GM19328 (cell line): ENCODE results near the gene CYP1A2.
"Not testable (repeated sequence)": the region's sequence is repeated elsewhere in the genome, so short reads cannot be mapped to it uniquely, and the experiment has no call there.

ENCODE experiments used
- ATAC-seq: cut with Tn5 transposase; IDR thresholded peaks from one replicate; pipeline ENCODE4 v1.9.1; 2021; ENCODE audit warnings: mild to moderate bottlenecking, moderate library complexity; ENCODE audit not compliant: unreplicated experiment

The CYP1A2 gene

DNA sequence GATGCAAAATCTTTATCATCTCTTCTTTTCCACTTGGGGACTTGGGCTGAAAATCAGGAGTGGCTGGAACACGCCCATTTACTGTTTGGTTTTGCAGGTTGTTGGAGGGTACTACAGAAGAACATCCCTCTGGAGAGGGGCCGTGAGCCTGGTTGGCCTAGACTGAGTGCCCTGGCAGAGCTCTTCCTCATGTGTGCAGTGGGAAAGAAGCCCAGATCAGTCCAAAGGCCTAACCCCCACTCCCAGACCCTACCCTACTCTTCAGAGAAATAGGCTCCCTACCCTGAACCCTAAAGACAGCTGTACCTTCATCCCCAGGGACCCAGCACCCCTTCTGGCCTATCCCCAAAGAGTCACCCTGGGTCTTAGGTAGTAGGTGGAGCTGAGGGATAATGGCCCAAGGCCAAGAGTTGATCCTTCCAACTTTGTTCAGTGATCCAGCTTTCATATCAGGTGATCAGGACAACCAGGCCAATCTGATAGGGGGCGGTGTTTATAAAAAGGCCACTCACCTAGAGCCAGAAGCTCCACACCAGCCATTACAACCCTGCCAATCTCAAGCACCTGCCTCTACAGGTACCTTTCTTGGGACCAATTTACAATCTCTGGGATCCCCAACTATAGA is at the start of gene CYP1A2:
TSS of gene CYP1A2 (plus strand) at position 524 of the 625 bp plus-strand sequence. CDS start 894 bp downstream, outside the sequence.
- ATAC-seq = no peak

- ATAC-seq = no peak
These were observed 39.6 kb upstream of the CYP1A2 start for GRCh38 chr15:74709011-74709410.

- ATAC-seq = no peak
These were observed 38.8 kb upstream of the CYP1A2 start for GRCh38 chr15:74709892-74710291.

DNA sequence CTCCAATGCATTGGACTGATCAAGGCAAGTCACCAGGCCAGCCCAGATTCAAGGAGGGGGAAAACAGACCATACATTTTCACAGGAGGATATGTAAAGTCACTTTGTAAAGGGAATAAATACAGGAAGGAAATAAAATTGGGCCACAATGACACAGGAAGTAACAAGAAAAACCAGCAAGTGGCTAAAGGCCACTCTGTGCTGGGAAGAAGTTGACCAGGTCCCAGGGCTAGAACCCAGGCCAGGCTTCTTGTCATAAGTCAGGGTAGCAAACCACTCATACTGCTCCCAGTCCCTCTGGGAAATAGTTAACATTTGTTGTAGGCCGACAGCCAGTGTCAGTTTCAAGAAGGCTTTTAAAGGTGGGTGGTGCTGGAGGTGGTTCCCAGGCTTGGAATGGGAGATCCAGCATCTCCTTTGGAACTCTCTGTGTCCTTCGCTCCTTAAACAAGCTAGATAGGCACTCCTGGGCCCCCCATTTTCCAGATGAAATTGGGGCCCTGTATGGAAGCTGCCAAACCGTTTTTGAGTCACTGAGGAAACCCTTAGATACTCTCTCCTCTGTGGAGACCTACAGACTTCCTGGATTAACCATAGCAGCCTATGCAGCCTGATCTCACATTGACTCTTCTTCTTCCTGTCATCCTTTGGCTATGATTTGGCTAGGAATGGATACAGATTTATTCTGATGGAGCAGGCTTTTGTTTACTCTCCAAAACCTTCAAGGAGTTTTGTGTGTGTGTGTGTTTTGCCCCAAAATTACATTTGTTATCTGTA is 38.1 kb upstream of the CYP1A2 start:
- no peak for ATAC-seq

GRCh38 chr15:74712311-74712710 is 36.3 kb upstream of the CYP1A2 start:
- no peak for ATAC-seq

DNA sequence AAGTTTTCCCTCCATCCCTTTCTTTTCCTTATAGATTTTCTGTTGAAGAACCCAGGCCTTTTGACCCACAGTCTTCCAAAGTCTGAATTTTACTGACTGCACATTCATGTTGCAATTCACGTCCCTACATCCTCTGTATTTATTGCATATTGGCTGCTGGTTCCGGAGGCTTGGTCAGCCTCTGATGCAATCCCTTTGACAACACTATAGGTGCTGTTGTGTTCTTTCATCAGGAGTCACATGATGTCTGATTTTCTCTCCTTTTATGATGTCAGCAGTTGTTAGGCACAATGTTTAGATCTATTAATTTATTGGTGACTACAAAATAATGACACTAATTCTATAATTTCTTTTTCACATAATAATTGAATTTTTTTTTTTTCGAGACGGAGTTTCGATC is 32.0 kb upstream of the CYP1A2 start:
- no peak for ATAC-seq

- no peak for ATAC-seq
These were observed 26.1 kb upstream of the CYP1A2 start for GRCh38 chr15:74722591-74722990.

GRCh38 chr15:74723187-74723586 is 25.5 kb upstream of the CYP1A2 start:
- no peak for ATAC-seq

DNA sequence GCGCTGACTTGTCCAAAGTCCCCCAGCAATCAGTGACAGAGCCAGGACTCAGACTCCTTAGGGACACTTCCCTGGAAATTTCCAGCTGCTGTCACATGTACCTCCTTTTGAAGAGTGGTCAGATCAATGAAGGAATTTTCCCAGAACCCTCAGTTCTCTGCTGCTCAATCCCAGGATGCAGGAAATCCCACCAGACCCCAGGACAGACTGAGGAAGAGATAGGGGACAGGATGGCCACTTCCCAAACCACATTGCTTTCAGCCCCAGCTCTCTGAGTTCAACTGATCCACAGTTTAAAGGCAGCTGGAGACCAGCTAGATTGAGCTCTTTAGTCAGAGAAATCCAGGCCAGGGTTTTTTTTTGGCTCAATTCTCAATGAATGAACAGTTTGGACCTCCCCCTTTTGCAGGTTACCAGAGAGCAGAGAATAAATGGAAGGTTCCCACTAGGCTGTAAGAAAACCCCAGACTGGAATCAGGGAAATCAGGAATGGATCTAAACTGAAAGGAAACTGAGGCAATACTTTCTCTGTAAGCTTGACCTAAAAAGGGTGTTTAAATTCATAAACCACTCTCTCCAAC is 24.8 kb upstream of the CYP1A2 start:
- no peak for ATAC-seq

- ATAC-seq = no peak
These were observed 23.9 kb upstream of the CYP1A2 start for GRCh38 chr15:74724570-74725224.

- no peak for ATAC-seq
These were observed 23.3 kb upstream of the CYP1A2 start, which contains the start of gene CYP1A1 for GRCh38 chr15:74725225-74725774. Gene CYP1A1 (minus strand): TSS chr15:74725528. CDS start chr15:74723097, 2,431 bp downstream.

GRCh38 chr15:74725845-74726773 is 22.5 kb upstream of the CYP1A2 start:
- ATAC-seq = no peak

DNA sequence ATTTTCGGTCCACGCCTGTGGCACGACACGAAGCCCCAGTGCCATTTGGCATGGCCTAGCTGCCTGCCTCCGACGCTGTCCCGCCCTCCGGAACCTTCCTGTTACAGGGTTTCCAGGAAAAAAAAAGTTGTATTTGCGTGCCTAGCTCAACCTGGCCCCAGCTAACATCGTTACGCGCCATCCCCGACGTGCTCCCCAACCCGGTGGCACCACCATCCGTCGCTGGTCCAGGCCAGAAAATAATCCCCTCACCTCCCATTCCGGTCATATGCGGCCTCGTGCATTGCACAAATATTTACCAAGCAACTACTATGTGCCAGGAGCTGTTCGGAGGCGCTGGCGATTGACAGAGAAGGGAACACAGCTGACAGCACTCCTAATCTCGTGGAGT is 21.9 kb upstream of the CYP1A2 start:
- no peak for ATAC-seq

DNA sequence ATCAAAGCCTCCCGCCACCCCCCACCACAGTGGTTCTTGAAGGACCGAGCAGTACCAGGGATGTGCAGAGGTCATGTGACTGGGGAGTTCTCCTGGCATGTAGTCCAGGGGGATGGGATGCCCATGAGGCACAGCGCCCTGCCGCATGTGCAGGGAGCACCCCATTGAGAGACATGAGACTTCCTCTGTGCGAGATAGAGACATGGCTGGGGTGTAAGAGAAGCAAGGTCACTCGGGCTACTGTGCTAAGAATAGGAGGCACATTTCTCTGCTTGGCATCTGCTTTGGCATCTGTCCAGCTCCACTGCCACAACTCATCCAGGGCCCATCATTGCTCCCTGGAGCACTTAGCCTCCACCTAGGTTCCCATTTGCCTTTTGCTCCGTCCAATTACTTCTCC is 20.9 kb upstream of the CYP1A2 start:
- ATAC-seq = no peak

DNA sequence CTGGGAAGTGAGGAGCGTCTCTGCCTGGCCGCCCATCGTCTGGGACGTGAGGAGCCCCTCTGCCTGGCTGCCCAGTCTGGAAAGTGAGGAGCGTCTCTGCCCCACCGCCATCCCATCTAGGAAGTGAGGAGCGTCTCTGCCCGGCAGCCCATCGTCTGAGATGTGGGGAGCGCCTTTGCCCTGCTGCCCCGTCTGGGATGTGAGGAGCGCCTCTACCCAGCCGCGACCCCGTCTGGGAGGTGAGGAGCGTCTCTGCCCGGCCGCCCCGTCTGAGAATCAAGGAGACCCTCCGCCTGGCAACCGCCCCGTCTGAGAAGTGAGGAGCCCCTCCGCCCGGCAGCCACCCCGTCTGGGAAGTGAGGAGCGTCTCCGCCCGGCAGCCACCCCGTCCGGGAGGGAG is 19.9 kb upstream of the CYP1A2 start:
- ATAC-seq = not testable (repeated sequence)

- ATAC-seq = not testable (repeated sequence)
These were observed 19.3 kb upstream of the CYP1A2 start for GRCh38 chr15:74729372-74729771.

- no peak for ATAC-seq
These were observed 17.9 kb upstream of the CYP1A2 start for GRCh38 chr15:74730619-74731316.

DNA sequence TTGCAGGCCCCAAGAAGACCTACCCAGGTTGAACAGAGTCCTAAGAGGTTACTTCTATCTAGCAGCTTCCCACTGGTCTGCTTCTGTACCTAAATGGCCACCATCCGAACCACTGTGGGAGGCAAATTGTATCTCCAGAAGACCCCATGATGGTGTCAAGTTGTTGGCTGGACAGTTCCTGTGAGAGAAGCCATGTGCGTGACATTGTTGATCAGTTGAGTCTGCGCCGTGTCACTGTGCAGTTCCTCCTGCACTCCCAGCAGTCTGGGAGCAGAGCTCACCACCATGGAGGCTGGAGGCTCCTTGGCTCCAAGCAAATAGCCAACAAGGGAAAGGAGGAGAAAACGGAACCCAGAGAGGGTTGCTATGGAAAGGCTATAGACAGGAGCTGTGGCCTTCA is 15.8 kb upstream of the CYP1A2 start:
- no peak for ATAC-seq

GRCh38 chr15:74733269-74733668 is 15.4 kb upstream of the CYP1A2 start:
- ATAC-seq = no peak

- ATAC-seq = no peak
These were observed 13.3 kb upstream of the CYP1A2 start for GRCh38 chr15:74735305-74735704.
